GM18505 (cell line): ENCODE measurements around the gene FAM210A.
"Not testable (repeated sequence)": the region's sequence is repeated elsewhere in the genome, so short reads cannot be mapped to it uniquely, and the experiment has no call there.

Experiments
- ATAC-seq: cut with Tn5 transposase; IDR thresholded peaks from one replicate; pipeline ENCODE4 v1.9.1; 2021; ENCODE audit not compliant: unreplicated experiment
- POLR2A ChIP-seq: IDR thresholded peaks from 4 replicates; pipeline ENCODE4 v1.6.1; 2011; ENCODE audit warnings: borderline replicate concordance; ENCODE audit not compliant: insufficient read depth, insufficient read length; ENCODE audit errors: extremely low read depth

The FAM210A gene

DNA sequence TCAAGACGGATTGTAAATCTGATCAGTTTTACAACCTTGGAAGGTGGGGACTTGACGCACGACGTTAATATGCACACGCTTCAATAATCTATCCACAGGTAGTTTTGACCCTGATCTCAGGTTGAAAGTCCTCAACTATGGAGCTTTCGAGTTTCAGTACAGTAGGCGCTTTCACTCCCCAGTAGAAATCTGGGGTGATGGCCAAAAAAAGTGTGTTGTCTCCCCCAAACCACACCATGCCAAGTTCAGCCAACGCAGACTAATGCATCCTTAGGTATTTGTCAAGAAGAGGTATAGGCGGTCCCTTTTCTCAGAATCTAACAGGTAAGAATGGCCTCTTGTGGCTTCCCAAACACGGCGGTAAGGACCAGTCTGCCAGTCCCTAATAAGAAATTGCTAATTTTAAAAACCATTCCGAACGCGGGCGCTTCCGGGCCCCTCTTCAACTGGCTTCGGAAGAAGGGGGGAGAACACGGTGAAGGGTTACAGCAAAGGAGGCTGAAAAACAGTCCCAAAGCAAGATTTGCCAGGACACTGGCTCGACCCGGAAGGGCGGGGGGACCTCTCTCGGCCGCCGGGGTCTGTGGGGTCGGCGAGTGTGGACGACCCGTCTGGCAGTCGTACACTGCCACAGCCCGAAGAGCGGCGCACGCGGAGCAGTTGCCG lies 659 bp downstream of the FAM210A start:
- no peak for ATAC-seq
- no peak for TF ChIP-seq POLR2A

DNA sequence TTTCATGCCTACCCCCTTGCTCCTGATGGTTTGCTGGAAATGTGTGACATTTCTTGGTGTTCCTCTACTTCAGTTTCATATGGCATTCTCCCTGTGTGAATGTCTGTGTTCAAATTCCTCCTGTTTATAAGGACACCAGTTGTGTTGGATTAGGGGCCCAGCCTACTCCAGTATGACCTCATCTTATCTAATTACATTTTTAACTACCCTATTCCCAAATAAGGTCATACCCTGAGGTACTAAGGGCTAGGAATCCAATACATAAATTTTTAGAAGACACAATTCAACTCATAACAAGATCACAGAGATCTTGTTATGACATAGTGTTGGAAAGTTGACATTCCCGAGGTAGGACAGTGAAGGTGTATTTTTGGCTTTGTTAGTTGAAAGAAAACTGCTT lies 5.5 kb downstream of the FAM210A start:
- no peak for TF ChIP-seq POLR2A
- ATAC-seq = no peak

DNA sequence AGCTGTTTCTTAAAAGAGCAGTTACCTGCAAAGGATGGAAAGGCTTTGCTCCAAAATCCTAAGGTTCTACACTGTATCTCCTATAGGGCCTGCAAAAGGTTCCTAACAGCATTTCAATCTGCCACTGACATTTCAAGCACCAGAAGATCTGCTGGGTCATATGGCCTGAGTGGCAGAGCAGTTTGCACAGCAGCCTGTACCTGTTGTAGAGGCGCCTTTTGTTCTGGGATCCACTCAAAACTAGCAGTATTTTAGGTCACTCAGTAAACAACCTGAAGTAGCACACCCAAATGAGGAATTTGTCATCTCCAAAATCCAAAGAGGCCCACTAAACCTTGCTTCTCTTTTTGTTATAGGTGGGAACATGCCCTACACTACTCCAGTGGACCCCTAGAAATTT lies 6.2 kb downstream of the FAM210A start:
- no peak for TF ChIP-seq POLR2A
- ATAC-seq = no peak

DNA sequence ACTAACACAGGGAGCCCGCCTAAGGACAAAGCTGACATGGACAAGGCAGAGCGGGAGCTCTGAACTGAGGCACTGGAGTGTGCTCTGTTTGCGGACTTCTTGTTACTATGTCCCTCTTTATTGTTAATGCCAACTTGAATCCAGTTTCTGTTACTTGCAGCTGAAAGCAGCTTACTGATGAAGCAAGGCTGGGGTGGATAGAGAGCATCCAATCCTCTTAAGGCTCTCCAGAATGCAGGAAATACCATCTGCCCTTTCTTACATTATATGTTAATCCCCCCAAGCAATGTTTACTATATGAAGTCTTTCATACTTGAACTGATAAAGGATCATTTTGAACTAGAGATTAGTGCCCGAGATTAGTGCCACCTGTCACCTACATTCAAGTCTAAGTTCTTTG lies 9.4 kb downstream of the FAM210A start:
- no peak for ATAC-seq
- no peak for TF ChIP-seq POLR2A

DNA sequence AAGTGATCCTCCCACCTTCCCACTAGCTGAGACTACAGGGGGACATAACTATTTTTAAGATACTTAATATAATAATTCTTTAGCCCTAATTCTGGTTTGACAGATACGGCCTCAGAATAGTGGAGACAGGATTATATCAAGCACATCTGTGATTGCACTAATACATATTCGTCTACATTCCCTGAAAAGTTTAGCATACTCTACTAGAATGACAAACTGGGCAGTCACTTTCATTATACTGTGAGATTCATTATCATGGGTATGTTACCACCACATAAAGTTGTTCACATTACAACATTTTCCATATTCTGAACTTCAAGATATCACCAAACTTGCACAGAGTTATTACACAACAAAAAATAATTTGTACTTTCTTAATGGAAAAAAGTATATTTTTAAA lies 11.0 kb downstream of the FAM210A start:
- no peak for ATAC-seq

DNA sequence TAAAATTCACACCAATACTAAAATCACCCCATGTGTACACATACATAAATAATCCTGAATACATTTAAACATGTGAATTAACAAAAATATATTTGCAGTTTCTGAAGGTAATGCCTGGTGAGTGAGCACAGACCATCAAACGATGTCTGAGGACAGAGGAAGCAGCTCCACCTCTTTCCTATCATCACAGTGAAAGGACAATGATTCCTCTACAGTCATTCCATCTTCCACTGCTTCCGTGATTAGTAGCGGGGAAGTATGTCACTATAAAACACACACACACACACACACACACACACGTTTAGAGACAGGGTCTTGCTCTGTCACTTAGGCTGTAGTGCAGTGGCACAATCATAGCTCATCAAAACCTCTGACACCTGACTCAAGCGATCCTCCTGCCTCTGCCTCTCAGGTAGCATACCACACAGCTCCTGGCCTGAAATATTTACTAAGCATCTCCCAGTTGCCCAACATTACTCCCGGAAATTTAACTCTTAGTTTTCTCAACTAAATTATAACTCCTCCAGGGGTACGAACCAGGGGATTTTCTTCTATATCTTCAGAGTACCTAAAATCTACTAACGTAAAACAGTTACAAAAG lies 12.8 kb downstream of the FAM210A start:
- TF ChIP-seq POLR2A = no peak

More for the DNA sequence above, 11.0 kb downstream of the FAM210A start:
- TF ChIP-seq POLR2A = no peak

DNA sequence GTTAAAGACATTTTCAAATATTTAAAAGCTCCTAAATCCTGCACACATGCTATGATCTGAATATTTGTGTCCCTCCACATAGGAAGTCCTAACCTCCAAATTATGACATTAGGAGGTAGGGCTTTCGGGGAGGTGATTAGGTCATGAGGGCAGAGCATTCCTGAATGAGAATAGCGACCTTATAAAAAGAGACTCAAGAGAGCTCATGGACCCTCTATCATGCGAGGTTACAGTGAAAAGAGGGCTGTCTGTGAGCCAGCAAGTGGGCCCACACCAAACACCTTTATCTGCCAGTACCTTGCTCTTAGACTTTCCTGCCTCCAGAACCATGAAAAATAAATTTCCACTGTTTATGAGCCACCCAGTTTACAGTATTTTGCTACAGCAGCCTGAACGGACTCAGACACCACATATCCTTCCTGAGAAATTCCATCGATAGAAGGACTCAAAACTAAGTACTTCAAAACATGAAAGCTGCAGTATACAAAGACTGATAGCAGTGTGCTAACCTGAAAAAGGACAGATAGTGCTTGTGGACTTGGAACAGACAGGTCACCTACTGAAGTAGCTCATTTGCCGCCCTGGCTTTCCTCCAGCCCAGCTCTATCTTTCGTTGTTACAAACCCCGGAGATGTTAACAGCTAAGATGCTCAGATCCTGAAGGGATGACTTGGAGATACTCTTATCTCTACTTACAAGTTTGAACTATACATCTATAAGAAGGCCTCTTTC lies 13.8 kb downstream of the FAM210A start:
- ATAC-seq = no peak
- no peak for TF ChIP-seq POLR2A

More for the DNA sequence above, 12.8 kb downstream of the FAM210A start:
- ATAC-seq = no peak

DNA sequence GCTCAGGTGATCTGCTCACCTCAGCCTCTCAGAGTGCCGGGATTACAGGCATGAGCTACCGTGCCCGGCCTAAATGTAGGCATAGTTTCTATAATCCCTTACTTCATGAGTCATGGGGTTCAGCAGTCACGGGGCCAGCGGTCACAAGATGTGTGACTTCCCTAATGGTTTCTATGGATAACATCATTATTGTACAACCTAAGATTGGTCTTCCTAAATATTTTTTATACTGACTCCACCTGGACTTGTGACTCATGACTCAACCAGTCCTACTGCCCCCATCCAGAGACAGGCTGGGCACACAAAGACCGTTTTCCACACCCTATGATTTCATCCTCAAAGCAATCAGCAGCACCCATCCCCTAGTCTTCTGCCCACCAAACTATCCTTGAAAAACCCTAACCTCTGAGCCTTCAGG lies 15.9 kb downstream of the FAM210A start:
- ATAC-seq = no peak
- TF ChIP-seq POLR2A = no peak

DNA sequence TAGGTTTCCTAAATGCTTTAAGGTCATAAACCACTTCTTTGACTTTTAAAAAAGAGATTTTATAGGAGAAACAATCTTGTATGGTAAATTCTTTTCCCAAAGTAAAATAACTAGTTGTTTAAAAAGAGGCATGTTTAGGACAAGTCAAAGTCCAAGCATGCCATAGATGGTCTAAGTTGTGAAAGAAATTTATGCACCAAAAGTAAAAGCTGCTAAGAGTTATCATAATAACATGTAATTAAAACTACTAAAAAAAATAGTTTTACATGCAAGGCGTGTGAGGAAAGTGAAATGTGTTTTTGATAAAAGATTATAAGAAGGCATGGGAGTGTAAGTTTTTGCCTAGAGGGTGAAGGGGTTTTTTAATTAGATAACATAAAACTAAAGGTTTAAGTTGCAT lies 22.5 kb downstream of the FAM210A start:
- no peak for ATAC-seq

DNA sequence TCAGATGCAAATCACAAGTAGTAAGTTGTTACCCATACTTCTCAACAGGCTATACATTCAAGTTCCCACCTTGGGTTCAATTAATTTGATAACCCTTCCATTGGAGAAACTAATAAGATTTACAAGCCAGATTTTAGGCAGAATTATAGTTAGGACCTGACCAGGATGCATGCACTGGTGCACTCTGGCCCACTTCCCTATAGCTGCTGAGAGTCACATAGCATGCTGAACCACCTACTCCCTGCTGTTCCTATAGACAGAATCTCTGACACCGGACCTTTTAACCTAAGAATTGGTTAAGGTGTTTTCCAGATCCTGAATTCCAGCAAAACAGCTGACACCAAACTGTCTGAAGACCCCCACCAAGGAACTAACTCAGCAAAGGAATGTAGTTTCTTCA lies 26.2 kb downstream of the FAM210A start:
- ATAC-seq = no peak
- no peak for TF ChIP-seq POLR2A

More for the DNA sequence above, 22.5 kb downstream of the FAM210A start:
- TF ChIP-seq POLR2A = no peak

DNA sequence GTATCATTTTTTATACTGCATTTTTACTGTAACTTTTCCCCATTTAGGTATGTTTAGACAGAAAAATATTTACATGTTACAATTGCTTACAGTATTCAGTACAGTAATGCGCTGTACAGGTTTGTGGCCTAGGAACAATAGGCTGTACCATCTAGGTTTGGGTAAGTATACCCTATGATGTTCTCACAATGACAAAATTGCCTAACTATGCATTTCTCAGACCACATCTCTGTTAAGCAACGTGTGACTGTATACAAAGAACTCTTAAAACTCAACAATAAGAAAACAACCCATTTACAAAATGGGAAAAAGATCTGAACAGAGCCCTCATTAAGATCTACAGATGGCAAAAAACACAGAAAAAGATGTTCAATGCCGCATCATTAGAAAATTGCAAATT lies 29.4 kb downstream of the FAM210A start:
- no peak for TF ChIP-seq POLR2A
- no peak for ATAC-seq

DNA sequence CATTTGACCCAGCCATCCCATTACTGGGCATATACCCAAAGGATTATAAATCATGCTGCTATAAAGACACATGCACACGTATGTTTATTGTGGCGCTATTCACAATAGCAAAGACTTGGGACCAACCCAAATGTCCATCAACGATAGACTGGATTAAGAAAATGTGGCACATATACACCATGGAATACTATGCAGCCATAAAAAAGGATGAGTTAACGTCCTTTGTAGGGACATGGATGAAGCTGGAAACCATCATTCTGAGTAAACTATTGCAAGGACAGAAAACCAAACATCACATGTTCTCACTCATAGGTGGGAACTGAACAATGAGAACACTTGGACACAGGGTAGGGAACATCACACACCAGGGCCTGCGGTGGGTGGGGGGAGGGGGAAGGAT lies 31.0 kb downstream of the FAM210A start:
- not testable (repeated sequence) for ATAC-seq

DNA sequence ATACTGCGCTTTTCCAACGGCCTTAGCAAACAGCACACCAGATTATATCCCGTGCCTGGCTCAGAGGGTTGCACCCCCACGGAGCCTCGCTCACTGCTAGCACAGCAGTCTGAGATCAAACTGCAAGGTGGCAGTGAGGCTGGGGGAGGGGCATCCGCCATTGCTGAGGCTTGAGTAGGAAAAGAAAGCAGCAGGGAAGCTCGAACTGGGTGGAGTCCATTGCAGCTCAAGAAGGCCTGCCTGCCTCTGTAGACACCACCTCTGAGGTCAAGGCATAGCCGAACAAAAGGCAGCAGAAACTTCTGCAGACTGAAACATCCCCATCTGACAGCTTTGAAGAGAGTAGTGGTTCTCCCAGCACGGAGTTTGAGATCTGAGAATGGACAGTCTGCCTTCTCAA lies 36.3 kb downstream of the FAM210A start:
- ATAC-seq = not testable (repeated sequence)
